ENCODE data around the gene MRPS15. TPM values are rescaled to one million over a fixed set of nuclear protein-coding genes. Genes with fewer than 3 reads are reported as not detected.

Gene MRPS15
- total and polyA plus RNA-seq, 2 of the 13 experiments (the other 11 are each of a cell fraction or from before 2014, with no cell fraction given) = 59.0 to 113 TPM

DNA sequence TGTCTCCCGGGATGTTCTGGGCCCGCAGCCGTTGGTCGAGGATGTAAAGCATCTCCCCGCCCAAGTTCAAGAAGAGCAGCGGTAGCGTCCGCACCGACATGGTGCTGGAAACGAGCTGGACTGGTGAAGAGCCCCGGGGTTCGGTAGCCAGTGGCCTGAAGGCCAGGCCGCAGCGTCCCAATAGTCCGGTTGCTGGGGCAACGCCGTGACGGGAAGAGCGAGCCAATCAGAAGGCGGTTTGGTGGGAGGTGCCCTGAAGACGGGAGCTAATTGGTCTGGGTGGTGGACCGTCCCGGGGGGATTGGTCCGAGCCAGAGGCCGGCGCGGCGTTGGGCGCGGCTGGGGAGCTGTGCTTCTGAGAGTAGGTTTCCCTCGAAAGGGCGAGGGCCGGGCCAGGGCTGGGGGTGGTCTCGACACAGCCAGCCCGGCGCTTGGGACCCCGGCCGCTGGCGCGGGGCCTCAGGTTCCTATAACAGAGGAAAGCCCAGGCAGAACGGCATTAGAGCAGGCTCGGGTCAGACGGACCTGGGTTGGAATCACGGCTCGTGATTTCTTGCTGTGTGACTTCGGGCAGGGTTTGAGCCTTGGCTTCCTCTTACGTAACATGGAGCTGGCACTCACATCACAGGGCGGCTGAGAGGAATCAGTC lies 13.8 kb downstream of the MRPS15 start, which contains the start of gene OSCP1 (continued):
- TF ChIP-seq, protein P1, sequence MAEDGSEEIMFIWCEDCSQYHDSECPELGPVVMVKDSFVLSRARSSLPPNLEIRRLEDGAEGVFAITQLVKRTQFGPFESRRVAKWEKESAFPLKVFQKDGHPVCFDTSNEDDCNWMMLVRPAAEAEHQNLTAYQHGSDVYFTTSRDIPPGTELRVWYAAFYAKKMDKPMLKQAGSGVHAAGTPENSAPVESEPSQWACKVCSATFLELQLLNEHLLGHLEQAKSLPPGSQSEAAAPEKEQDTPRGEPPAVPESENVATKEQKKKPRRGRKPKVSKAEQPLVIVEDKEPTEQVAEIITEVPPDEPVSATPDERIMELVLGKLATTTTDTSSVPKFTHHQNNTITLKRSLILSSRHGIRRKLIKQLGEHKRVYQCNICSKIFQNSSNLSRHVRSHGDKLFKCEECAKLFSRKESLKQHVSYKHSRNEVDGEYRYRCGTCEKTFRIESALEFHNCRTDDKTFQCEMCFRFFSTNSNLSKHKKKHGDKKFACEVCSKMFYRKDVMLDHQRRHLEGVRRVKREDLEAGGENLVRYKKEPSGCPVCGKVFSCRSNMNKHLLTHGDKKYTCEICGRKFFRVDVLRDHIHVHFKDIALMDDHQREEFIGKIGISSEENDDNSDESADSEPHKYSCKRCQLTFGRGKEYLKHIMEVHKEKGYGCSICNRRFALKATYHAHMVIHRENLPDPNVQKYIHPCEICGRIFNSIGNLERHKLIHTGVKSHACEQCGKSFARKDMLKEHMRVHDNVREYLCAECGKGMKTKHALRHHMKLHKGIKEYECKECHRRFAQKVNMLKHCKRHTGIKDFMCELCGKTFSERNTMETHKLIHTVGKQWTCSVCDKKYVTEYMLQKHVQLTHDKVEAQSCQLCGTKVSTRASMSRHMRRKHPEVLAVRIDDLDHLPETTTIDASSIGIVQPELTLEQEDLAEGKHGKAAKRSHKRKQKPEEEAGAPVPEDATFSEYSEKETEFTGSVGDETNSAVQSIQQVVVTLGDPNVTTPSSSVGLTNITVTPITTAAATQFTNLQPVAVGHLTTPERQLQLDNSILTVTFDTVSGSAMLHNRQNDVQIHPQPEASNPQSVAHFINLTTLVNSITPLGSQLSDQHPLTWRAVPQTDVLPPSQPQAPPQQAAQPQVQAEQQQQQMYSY (CRISPR knock-in tag; IDR thresholded peaks at IDR 0.05) = peak; percentile 31; the same call in 1 of the 2 replicates
- no peak; the same call in 1 of the 2 replicates for TF ChIP-seq E2F1 (CRISPR knock-in tag; IDR thresholded peaks at IDR 0.05)
- TF ChIP-seq, protein P2, sequence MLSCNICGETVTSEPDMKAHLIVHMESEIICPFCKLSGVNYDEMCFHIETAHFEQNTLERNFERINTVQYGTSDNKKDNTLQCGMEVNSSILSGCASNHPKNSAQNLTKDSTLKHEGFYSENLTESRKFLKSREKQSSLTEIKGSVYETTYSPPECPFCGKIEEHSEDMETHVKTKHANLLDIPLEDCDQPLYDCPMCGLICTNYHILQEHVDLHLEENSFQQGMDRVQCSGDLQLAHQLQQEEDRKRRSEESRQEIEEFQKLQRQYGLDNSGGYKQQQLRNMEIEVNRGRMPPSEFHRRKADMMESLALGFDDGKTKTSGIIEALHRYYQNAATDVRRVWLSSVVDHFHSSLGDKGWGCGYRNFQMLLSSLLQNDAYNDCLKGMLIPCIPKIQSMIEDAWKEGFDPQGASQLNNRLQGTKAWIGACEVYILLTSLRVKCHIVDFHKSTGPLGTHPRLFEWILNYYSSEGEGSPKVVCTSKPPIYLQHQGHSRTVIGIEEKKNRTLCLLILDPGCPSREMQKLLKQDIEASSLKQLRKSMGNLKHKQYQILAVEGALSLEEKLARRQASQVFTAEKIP (CRISPR knock-in tag; IDR thresholded peaks at IDR 0.05; ENCODE audit: borderline replicate concordance) = no peak

DNA sequence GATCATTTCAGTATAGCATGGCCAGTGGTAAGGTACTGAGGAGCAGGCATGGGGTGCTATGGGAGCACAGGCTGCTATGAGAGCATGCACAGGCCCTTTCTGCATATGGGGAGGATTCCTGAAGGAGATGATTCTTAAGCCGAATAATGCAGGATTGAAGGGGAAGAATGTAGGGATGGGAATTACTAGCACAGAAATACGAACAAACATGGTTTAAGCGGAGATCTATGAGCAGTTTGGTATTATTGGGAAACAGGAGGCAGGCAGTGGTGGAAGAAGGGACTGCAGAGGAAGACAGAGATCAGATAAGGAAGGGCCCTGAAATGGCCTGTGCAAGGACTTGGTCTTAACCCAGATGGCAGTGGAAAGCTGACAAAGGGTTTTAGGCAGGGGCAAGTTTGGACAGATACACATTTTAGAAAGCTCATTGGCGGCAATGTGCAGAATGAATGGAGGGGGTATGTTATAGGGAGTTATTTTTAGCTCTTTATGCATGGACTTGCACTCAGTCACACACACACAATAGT lies 15.6 kb downstream of the MRPS15 start:
- Histone ChIP-seq H3K9ac (ENCODE audit: insufficient read depth, low read depth, low read length) (no peak overlapping the region), H3K4me1 (ENCODE audit: insufficient read depth, low read length) (0 out of 2 replicates have a peak, but pooled peaks cover 7% of the 10 kb centered on the region), H3K9me3 (ENCODE audit: low read length) (no peaks in the 10 kb centered on the region), H3K4me2 (ENCODE audit: low read depth, low read length) (no peak overlapping the region), H3K36me3 (replicated peaks in 1 of 2; ENCODE audit: control insufficient read depth in 1 of 2, insufficient read depth in 2 of 2, low read length in 2 of 2) (no peaks in the 10 kb centered on the region), H3K79me2 (ENCODE audit: insufficient read depth, low read length) (no peaks in the 10 kb centered on the region), H3K27me3 (ENCODE audit: control insufficient read depth in 1 of 2, insufficient read depth in 2 of 2, low read length in 2 of 2) (no peaks in the 10 kb centered on the region), H3K27ac (ENCODE audit: extremely low read length, insufficient read depth, low read length) (no peak overlapping the region), H4K20me1 (ENCODE audit: insufficient read depth, low read length) (no peaks in the 10 kb centered on the region), H3K4me3 (replicated peaks in 1 of 3; ENCODE audit: insufficient read depth in 1 of 3, low read depth in 2 of 3, low read length in 3 of 3) (no peak overlapping the region), H2AFZ (ENCODE audit: low read length) (no peak overlapping the region)
- intact Hi-C loops (cut with micrococcal nuclease; ENCODE audit: unreplicated experiment) = no loop called here
- CTCF ChIA-PET (ENCODE audit: low intra/inter-chr PET ratio, low total read pairs) = no interaction called here
- in situ Hi-C loops (cut with HindIII; ENCODE audit: extremely low pct_ligation_motif_present, low pct_unique_long_range_greater_than_20kb) = no loop called here
- no TSS peak for BruUV-seq (replicated peaks)
- DNase-seq (ENCODE audit: low spot score) (no peak), ATAC-seq (no peak), FAIRE-seq (no peak)
- WGBS (ENCODE audit: low lambda C conversion rate) = 71% methylated on average over 4 of the region's 4 CpGs
- POLR2A ChIA-PET = no interaction called here
- TF ChIP-seq ZNF446 (CRISPR knock-in tag; IDR thresholded peaks at IDR 0.05) (no peak), ZMAT3 (CRISPR knock-in tag; conservative IDR thresholded peaks at IDR 0.05) (no peak), MTF1 (CRISPR knock-in tag; IDR thresholded peaks at IDR 0.05) (no peak), FOXJ3 (CRISPR knock-in tag; IDR thresholded peaks at IDR 0.05; ENCODE audit: borderline replicate concordance) (no peak)
- TF ChIP-seq, protein P3, sequence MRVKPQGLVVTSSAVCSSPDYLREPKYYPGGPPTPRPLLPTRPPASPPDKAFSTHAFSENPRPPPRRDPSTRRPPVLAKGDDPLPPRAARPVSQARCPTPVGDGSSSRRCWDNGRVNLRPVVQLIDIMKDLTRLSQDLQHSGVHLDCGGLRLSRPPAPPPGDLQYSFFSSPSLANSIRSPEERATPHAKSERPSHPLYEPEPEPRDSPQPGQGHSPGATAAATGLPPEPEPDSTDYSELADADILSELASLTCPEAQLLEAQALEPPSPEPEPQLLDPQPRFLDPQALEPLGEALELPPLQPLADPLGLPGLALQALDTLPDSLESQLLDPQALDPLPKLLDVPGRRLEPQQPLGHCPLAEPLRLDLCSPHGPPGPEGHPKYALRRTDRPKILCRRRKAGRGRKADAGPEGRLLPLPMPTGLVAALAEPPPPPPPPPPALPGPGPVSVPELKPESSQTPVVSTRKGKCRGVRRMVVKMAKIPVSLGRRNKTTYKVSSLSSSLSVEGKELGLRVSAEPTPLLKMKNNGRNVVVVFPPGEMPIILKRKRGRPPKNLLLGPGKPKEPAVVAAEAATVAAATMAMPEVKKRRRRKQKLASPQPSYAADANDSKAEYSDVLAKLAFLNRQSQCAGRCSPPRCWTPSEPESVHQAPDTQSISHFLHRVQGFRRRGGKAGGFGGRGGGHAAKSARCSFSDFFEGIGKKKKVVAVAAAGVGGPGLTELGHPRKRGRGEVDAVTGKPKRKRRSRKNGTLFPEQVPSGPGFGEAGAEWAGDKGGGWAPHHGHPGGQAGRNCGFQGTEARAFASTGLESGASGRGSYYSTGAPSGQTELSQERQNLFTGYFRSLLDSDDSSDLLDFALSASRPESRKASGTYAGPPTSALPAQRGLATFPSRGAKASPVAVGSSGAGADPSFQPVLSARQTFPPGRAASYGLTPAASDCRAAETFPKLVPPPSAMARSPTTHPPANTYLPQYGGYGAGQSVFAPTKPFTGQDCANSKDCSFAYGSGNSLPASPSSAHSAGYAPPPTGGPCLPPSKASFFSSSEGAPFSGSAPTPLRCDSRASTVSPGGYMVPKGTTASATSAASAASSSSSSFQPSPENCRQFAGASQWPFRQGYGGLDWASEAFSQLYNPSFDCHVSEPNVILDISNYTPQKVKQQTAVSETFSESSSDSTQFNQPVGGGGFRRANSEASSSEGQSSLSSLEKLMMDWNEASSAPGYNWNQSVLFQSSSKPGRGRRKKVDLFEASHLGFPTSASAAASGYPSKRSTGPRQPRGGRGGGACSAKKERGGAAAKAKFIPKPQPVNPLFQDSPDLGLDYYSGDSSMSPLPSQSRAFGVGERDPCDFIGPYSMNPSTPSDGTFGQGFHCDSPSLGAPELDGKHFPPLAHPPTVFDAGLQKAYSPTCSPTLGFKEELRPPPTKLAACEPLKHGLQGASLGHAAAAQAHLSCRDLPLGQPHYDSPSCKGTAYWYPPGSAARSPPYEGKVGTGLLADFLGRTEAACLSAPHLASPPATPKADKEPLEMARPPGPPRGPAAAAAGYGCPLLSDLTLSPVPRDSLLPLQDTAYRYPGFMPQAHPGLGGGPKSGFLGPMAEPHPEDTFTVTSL (CRISPR knock-in tag; IDR thresholded peaks at IDR 0.05; ENCODE audit: borderline replicate concordance) = no peak

Measured in HepG2 (cell line).